HK-2 (cell line): ENCODE measurements around the gene YIPF6.
A peak's percentile ranks its signal among the peaks of the same experiment; 100 is the strongest.
"Not testable (repeated sequence)": the region's sequence is repeated elsewhere in the genome, so short reads cannot be mapped to it uniquely, and the experiment has no call there.

Source experiments
- DNase-seq: peaks from one replicate; pipeline ENCODE4 v3.0.0-alpha.2; 2018; ENCODE audit not compliant: unreplicated experiment

YIPF6 gene

DNA sequence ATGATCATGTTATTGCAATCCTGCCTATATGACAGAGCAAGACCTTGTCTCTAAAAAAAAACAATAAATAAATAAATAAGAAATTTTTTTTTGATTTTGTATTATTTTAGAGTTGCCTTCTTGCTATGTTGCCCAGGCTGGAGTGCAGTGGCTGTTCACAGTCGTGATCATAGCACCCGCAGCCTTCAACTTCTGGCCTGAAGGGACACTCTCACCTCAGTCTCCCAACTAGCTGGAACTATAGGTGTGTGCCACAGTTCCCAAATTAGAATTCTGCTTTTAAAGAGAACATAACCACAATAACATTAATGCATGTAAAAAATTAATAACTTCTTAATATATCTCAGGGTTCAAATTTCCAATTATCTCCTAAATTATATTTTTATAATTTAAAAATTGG, 7.8 kb downstream of the YIPF6 start:
- DNase-seq: no peak

GRCh38 chrX:68508799-68509198, 9.9 kb downstream of the YIPF6 start:
- no peak for DNase-seq

- no peak for DNase-seq
Observed at GRCh38 chrX:68511255-68511654, 12.4 kb downstream of the YIPF6 start.

DNA sequence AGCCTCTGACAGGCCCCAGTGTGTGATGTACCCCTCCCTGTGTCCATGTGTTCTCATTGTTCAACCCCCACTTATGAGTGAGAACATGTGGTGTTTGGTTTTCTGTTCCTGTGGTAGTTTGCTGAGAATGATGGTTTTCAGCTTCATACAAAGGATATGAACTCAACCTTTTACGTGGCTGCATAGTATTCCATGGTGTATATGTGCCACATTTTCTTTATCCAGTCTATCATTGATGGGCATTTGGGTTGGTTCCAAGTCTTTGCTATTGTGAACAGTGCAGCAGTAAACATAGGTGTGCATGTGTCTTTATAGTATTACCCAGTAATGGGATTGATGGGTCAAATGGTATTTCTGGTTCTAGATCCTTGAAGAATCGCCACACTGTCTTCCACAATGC, 25.8 kb downstream of the YIPF6 start:
- DNase-seq: not testable (repeated sequence)

- DNase-seq: no peak
Observed at GRCh38 chrX:68532831-68533533, 34.1 kb downstream of the YIPF6 start.

DNA sequence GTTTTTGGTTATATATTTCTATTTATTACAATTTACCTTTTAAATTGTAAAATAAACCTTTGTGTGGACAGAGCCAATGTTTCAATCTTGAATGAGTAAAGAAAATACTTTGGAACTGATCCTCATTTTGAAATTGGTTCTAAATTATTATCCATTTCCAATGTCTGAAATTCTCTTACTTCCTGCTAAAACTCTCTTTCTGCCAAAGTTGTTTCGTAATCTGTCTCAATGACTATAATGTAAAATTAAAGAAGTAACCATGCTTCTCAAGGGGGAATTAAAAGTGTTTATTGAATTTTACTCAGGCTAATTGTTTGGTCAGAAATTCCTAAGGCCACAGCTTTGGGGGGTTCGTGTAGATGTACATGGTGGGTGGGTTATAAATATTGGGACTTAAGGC, 34.8 kb downstream of the YIPF6 start:
- DNase-seq: no peak

GRCh38 chrX:68534691-68535090, 35.8 kb downstream of the YIPF6 start:
- no peak for DNase-seq

DNA sequence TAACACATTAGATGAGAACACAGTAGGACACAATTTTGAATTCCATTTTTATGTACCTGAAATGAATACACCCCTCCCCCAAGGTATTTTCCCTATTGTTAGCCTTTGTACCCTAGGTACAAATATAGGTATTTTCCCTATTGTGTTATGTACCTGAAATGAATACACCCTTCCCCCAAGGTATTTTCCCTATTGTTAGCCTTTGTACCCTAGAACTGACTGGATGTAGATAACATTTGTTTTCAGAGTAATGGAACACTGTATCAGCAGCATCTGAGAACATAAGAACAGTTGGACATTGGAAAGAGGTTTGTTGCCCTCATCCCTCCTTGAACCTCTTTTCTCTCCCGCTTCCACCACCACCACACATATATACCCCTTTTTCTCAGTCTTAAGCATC, 37.6 kb downstream of the YIPF6 start:
- no peak for DNase-seq

- DNase-seq: no peak
Observed at GRCh38 chrX:68536884-68537283, 38.0 kb downstream of the YIPF6 start.

DNA sequence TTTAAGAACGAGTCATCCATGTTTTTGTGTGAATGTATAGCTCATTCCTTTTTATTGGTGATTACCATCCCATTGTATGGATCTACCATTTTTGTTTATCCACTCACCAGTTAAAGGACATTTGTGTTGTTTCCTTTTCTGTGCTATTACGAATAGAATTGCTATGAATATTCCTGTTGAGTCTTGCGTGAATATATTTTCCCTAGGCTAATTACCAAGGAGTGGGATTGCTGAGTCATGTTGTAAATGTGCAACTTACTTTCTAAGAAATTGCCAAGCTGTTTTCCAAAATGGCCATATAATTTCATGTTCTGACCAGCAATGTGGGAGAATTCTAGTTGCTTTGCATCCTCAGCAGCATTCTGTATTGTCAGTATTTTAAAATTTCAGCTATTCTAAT, 51.3 kb downstream of the YIPF6 start:
- no peak for DNase-seq

DNA sequence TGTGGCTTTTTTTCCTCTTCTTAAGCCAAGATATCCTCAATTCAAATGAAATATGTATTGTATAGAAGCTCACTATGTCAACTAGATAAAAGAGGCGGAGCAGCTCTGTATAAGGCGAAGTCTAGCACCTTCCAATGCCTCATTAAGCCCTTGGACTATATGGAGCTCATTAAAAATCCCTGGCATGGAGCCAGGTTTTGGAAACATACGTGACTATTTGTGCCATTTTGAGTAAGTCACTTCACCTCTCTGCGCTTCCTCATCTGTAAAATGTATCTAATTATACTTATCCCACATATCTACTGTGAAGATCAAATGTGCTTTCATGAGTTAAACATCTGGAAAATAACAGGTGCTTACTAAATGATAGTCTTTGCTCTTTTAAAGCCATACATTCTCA, 57.2 kb downstream of the YIPF6 start:
- no peak for DNase-seq

DNA sequence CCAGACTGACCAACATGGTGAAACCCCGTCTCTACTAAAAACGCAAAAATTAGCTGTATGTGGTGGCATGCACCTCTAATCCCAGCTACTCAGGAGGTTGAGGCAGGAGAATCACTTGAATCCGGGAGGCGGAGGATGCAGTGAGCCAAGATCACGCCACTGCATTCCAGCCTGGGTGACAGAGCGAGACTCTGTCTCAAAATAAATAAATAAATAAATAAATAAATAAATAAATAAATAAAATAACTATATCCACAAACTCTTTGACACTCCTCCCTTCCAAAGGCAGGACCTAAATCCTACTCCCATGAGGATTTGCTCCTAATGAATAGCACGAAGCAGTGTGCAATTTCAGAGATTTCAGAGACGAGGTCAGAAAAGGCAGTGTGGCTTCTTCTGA, 58.3 kb downstream of the YIPF6 start:
- not testable (repeated sequence) for DNase-seq

- not testable (repeated sequence) for DNase-seq
Observed at GRCh38 chrX:68559905-68560304, 61.1 kb downstream of the YIPF6 start.

- no peak for DNase-seq
Observed at GRCh38 chrX:68568136-68568535, 69.3 kb downstream of the YIPF6 start.

- DNase-seq: no peak
Observed at GRCh38 chrX:68570598-68570997, 71.7 kb downstream of the YIPF6 start.

DNA sequence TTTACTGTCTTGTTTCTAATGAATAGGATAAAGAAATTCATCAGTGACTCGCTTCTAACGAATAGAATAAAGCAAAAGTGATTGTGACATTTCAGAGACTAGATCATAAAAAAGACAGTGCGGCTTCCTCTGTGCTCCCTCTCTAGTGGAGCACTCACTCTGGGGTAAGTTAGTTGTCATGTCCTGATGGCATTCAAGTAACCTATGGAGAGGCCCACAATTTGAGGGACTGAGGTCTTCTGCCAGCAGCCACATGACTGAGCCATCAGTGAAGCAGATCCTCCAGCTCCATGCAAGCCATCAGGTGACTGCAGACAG, 72.4 kb downstream of the YIPF6 start:
- no peak for DNase-seq

GRCh38 chrX:68571610-68572311, 72.9 kb downstream of the YIPF6 start:
- DNase-seq: peak; percentile 10

DNA sequence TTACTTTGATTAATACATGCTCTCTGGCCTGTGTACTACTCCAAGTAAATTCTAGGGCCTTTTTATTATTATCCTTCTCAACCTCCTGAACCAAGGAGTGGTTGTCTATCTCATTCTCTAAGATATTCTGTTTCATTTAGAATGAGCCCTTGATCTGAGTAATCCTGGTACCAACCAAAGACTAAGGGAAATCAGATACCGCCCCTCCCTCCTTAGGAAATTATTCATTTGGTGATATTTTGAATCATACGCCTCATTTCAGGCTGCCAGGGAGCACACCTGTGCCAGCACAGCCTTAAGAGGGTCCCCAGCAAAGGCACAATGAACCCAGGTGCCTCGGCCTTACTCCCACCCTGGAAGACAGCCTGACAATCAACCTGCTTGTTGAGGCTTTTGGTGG, 75.4 kb downstream of the YIPF6 start:
- DNase-seq: no peak

GRCh38 chrX:68579810-68580209, 81.0 kb downstream of the YIPF6 start:
- no peak for DNase-seq

DNA sequence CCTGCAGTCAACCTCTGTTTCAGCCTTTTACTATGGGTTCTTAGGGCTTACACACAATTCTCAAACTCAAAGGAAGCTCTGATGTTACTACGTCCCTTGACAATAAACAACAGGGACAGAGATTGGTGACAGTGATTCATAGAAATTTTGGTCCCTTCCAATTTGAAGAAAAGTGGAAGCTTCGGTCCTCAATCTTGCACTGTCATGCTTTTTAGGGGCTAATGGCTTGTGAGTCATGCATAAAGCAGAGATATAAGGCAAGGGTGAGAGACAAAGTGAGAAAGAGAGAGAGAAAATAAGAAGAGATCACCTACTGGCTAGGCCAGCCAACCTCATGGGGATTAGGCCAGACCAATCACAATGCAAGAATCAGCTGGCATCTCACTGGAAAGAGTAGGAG, 85.4 kb downstream of the YIPF6 start:
- no peak for DNase-seq
